ENCODE results near the gene TRPC6.
"Not testable (repeated sequence)": the region's sequence is repeated elsewhere in the genome, so short reads cannot be mapped to it uniquely, and the experiment has no call there.

The TRPC6 gene

GRCh38 chr11:101523634-101524260 lies 60.1 kb downstream of the TRPC6 start:
- no peak for DNase-seq (ENCODE audit: extremely low read depth in 1 of 2, low read depth in 1 of 2)

- DNase-seq (ENCODE audit: extremely low read depth in 1 of 2, low read depth in 1 of 2) = no peak
Observed at GRCh38 chr11:101523193-101523592, 60.6 kb downstream of the TRPC6 start.

GRCh38 chr11:101521821-101522220 lies 62.0 kb downstream of the TRPC6 start:
- DNase-seq (ENCODE audit: extremely low read depth in 1 of 2, low read depth in 1 of 2) = no peak

GRCh38 chr11:101516546-101516945 lies 67.3 kb downstream of the TRPC6 start:
- no peak for DNase-seq (ENCODE audit: extremely low read depth in 1 of 2, low read depth in 1 of 2)

GRCh38 chr11:101511065-101511464 lies 72.7 kb downstream of the TRPC6 start:
- no peak for DNase-seq (ENCODE audit: extremely low read depth in 1 of 2, low read depth in 1 of 2)

GRCh38 chr11:101510591-101510990 lies 73.2 kb downstream of the TRPC6 start:
- no peak for DNase-seq (ENCODE audit: extremely low read depth in 1 of 2, low read depth in 1 of 2)

- no peak for DNase-seq (ENCODE audit: extremely low read depth in 1 of 2, low read depth in 1 of 2)
Observed at GRCh38 chr11:101509922-101510321, 73.9 kb downstream of the TRPC6 start.

- no peak for DNase-seq (ENCODE audit: extremely low read depth in 1 of 2, low read depth in 1 of 2)
Observed at GRCh38 chr11:101508370-101508769, 75.4 kb downstream of the TRPC6 start.

GRCh38 chr11:101498891-101499290 lies 84.9 kb downstream of the TRPC6 start:
- DNase-seq (ENCODE audit: extremely low read depth in 1 of 2, low read depth in 1 of 2) = no peak

GRCh38 chr11:101497291-101497690 lies 86.5 kb downstream of the TRPC6 start:
- DNase-seq (ENCODE audit: extremely low read depth in 1 of 2, low read depth in 1 of 2) = no peak

GRCh38 chr11:101487775-101488174 lies 96.0 kb downstream of the TRPC6 start:
- no peak for DNase-seq (ENCODE audit: extremely low read depth in 1 of 2, low read depth in 1 of 2)

- DNase-seq (ENCODE audit: extremely low read depth in 1 of 2, low read depth in 1 of 2) = no peak
Observed at GRCh38 chr11:101482556-101483124, 101.2 kb downstream of the TRPC6 start.

- DNase-seq (ENCODE audit: extremely low read depth in 1 of 2, low read depth in 1 of 2) = no peak
Observed at GRCh38 chr11:101478587-101479369, 105.0 kb downstream of the TRPC6 start.

GRCh38 chr11:101477926-101478325 lies 105.9 kb downstream of the TRPC6 start:
- DNase-seq (ENCODE audit: extremely low read depth in 1 of 2, low read depth in 1 of 2) = no peak

- DNase-seq (ENCODE audit: extremely low read depth in 1 of 2, low read depth in 1 of 2) = no peak
Observed at GRCh38 chr11:101476191-101476590, 107.6 kb downstream of the TRPC6 start.

GRCh38 chr11:101475699-101476098 lies 108.1 kb downstream of the TRPC6 start:
- no peak for DNase-seq (ENCODE audit: extremely low read depth in 1 of 2, low read depth in 1 of 2)

- no peak for DNase-seq (ENCODE audit: extremely low read depth in 1 of 2, low read depth in 1 of 2)
Observed at GRCh38 chr11:101474666-101475065, 109.1 kb downstream of the TRPC6 start.

GRCh38 chr11:101470881-101471520 lies 112.8 kb downstream of the TRPC6 start:
- no peak for DNase-seq (ENCODE audit: extremely low read depth in 1 of 2, low read depth in 1 of 2)

GRCh38 chr11:101470419-101470818 lies 113.4 kb downstream of the TRPC6 start:
- no peak for DNase-seq (ENCODE audit: extremely low read depth in 1 of 2, low read depth in 1 of 2)

GRCh38 chr11:101466352-101466751 lies 117.5 kb downstream of the TRPC6 start:
- DNase-seq (ENCODE audit: extremely low read depth in 1 of 2, low read depth in 1 of 2) = no peak

GRCh38 chr11:101464388-101464787 lies 119.4 kb downstream of the TRPC6 start:
- not testable (repeated sequence) for DNase-seq (ENCODE audit: extremely low read depth in 1 of 2, low read depth in 1 of 2)

GRCh38 chr11:101459020-101459419 lies 124.8 kb downstream of the TRPC6 start:
- DNase-seq (ENCODE audit: extremely low read depth in 1 of 2, low read depth in 1 of 2) = no peak

Measured in activated CD8-positive, alpha-beta memory T cell treated with anti-CD3 and anti-CD28 coated beads for 1 hour (primary cell).